ENCODE data around the gene TLE1.
"Not testable (repeated sequence)": the region's sequence is repeated elsewhere in the genome, so short reads cannot be mapped to it uniquely, and the experiment has no call there.

TLE1 gene

GRCh38 chr9:81652058-81652687, 37.2 kb downstream of the TLE1 start:
- DNase-seq (ENCODE audit: low read depth in 2 of 2): no peak

- DNase-seq (ENCODE audit: low read depth in 2 of 2): no peak
These were observed 38.5 kb downstream of the TLE1 start for GRCh38 chr9:81650586-81651515.

GRCh38 chr9:81649475-81650240, 39.7 kb downstream of the TLE1 start:
- DNase-seq (ENCODE audit: low read depth in 2 of 2): no peak

- no peak for DNase-seq (ENCODE audit: low read depth in 2 of 2)
These were observed 40.5 kb downstream of the TLE1 start for GRCh38 chr9:81648891-81649290.

DNA sequence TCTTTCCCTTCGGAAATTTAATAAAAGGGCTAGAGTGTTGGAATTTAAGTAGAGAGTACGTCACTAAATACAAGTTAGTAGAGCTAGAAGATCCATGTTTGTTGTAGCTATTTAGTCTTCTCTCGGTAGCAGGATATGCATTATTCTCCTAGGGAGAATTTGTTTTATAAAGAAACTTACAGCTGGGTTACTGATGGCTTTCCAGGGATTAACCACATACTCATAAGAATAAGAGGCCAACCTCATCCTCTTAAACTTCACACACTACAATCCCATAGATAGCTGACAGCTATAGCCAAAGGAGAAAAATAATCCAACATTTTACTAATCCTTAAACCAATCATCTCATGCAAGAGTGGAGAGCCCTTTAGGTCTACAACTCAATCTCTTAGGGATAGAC, 43.0 kb downstream of the TLE1 start:
- no peak for DNase-seq (ENCODE audit: low read depth in 2 of 2)

DNA sequence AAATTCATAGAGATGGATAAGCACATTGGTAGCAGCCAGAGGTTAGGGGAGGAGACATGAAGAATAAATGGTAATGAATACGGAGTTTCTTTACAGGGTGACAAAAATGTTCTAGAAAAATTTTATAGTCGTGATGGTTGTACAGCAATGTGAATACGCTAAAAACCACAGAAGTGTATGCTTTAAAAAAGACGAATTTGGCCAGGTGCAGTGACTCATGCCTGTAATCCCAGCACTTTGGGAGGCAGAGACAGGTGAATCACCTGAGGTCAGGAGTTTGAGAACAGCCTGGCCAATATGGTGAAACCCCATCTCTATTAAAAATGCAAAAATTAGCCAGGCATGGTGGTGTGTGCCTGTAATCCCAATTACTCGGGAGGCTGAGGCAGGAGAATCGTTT, 44.8 kb downstream of the TLE1 start:
- DNase-seq (ENCODE audit: low read depth in 2 of 2): not testable (repeated sequence)

DNA sequence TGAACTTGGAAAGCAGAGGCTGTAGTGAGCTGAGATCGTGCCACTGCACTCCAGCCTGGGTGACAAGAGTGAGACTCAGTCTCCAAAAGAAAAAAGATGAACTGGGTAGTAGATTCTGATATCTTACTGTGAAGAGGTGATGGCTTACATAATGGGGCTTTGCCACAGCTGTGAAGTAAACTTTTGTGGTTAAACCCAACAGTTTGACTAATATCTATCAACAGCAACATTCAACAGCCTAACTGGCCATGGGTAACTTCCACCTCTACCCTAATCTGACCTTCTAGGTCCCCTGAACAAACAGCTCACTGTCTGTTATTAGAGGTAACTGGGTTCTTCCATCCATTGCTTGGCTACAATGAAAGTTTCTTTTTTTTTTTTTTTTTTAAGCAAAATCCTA, 52.1 kb downstream of the TLE1 start:
- DNase-seq (ENCODE audit: low read depth in 2 of 2): no peak

DNA sequence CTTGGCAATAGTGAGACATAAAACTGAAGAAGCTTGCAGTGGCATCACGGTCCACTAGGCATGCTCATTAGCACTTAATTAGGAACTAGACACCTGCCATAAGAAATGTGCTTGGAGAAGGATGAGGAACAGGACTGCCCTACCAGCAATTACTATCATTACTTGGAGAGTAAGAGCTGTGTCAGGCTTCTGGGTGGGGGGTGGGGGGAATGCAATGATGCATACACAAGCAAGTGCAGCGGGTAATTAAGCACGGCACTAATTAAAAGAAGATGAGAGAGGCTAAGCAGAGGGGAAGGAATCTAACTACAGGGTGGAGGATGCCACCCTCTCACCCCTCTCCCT, 53.1 kb downstream of the TLE1 start:
- no peak for DNase-seq (ENCODE audit: low read depth in 2 of 2)

- no peak for DNase-seq (ENCODE audit: low read depth in 2 of 2)
These were observed 53.7 kb downstream of the TLE1 start for GRCh38 chr9:81635521-81636254.

DNA sequence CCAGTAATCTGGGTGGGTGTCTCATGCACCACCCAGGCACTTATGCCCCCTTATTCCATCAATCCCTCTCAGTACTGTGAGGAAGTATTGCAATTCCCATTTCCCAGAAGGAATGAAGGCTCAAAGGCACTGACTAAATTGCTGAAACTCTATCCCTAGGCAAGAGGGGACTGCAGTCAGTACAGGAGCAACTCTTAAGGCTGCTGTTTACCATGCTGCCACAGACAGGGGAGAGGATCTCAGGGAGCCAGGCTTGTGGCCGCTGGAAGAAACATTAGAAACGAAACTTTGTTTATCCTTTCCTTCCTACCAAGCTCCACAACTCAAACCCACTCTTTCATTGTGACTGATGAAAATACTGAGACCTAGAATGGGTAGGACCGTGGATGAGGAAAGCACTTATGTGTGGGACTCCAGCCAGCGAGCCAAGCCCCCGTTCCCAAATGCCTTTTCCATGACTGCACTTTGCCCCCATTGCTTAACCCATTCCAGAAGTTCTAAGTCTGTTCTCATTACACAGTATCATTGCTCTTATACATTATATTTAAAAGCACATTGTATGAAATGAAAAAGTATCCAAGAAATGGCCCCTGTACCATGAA, 54.3 kb downstream of the TLE1 start:
- DNase-seq (ENCODE audit: low read depth in 2 of 2): no peak

DNA sequence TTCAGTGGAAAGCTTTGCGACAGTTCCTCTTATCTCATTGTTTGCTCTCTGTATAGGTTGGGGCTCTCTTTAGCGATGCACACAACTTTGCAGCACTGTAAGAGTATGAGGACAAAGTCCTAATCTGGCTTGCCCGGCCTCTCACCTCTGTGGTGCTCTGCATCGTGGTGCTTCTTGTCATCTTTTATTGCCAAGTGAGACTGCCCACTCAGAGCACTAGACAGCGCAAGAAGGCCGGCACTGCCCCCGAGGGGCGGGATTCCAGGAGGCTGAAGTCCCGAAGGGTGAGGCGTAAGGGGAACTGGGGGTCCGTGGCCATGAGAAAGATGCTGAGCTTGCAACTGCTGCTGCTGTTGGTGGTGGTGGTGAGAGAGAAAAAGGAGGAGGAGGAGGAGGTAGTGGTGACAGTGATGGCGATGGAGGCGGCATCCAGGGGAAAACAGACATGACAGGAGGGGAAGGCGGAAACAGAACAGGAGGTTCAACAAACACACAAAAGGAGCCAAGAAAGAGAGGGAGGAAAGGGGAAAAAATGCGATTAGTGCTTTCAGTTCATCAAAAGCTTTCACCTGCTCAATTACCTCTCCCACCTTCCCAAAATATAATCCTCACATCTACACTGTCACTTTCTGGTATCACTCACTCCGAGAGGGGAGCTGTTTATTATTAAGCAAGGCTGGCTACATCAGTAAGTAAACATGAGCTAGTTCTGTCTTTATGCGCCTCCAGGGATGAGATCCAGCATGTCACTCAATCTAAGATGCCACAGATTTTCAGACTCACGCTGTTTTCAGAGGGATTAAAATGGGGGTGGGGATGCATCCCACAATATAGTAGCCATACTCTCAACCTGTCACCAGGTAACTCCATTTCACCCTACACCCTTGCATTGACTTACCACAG, 55.1 kb downstream of the TLE1 start:
- no peak for DNase-seq (ENCODE audit: low read depth in 2 of 2)

DNA sequence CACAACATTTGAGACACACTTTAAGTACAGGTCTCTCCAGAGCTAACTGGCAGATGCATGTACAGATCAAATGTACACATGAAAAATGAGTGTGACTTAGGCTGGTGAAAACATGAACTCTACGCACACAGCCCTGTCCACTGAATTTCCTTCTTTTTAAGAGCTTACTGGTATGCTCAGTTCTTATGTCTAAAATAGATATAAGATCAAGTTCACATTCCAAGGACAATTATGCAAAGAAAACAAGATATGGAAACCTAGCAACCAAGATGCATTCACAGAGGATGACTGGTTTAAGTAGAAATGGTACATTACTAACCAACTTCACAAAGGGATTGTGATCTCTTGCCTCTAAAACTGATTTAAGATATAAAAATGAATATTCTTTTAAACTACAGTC, 56.7 kb downstream of the TLE1 start:
- no peak for DNase-seq (ENCODE audit: low read depth in 2 of 2)

- DNase-seq (ENCODE audit: low read depth in 2 of 2): no peak
These were observed 58.1 kb downstream of the TLE1 start for GRCh38 chr9:81631218-81631745.

GRCh38 chr9:81629440-81629839, 59.9 kb downstream of the TLE1 start:
- DNase-seq (ENCODE audit: low read depth in 2 of 2): no peak

GRCh38 chr9:81628897-81629296, 60.5 kb downstream of the TLE1 start:
- no peak for DNase-seq (ENCODE audit: low read depth in 2 of 2)

DNA sequence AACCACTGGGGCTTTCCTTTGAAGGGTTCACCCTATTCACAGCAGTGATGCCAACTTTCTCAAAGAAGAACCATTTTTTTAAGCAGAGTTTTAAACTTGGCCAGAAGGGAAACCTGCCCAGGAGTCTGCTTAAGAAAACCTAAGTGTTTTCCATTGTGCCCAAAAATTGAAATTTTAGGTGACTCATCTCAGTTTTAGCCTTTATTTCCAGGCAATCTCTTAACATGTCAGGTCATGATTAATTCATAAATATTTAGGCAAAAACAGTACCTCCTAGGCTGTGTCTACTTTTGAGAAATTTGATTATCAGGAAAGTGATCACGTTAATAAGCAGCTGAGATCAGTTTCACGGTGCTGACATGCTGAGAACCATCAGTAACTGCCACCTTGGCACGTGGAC, 61.9 kb downstream of the TLE1 start:
- DNase-seq (ENCODE audit: low read depth in 2 of 2): no peak

DNA sequence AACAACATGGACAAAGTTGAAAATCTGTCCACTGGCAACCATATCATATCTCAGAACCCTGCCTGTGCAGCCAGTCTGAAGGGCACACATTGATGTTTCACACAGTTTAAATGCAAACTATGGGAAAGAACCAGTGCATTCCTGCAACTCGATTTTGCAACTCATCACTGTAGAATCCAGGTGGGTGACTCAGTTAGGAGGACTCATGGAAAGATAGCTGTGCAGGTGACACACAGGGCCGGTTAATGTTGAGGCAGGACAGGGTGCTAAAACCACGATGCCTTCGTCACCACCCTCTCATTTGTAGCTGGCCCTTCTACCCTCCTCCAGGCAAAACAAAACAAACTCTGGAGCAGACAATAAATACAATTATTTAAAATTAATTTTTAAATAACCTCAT, 62.8 kb downstream of the TLE1 start:
- no peak for DNase-seq (ENCODE audit: low read depth in 2 of 2)

- DNase-seq (ENCODE audit: low read depth in 2 of 2): no peak
These were observed 63.4 kb downstream of the TLE1 start for GRCh38 chr9:81625969-81626368.

DNA sequence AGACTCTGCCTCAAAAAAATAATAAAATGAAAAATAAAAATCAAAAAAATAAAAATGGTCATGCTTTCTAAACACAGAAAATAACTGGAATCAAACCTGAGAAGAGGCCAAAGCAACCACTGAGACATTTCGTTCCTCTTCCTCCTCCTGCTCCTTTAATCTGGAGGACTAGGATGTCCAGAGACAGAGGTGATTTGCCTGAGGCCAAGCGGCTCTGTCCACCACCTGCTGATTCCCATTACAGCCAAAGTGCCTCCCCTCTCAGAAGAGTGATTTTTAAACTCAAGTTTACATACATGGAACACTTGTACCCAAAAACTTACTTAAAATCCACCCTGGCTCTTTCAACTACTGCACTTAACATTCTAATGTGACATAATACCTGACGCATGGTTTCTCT, 65.6 kb downstream of the TLE1 start:
- DNase-seq (ENCODE audit: low read depth in 2 of 2): no peak

Data from stimulated activated CD4-positive, alpha-beta T cell treated with anti-CD3 and anti-CD28 coated beads, Interleukin-1b, Interleukin-23, amount 100 ng/mL, for 1 hour (primary cell).